WERI-Rb-1 (cell line): ENCODE results near the gene RUBCN.

ENCODE experiments used
- DNase-seq: peaks from one replicate; pipeline ENCODE4 v3.0.0-alpha.2; 2020
- H3K27ac ChIP-seq: fragments of 250-450 bp; sonication (Bioruptor Pico); 2 replicates; pipeline ENCODE4 v1.5.1; 2020; ENCODE audit warnings: mild to moderate bottlenecking, moderate library complexity
- H3K27me3 ChIP-seq: fragments of 250-450 bp; sonication (Bioruptor Pico); 2 replicates; pipeline ENCODE4 v1.5.1; 2021; ENCODE audit warnings: mild to moderate bottlenecking, low read depth, moderate library complexity; ENCODE audit not compliant: insufficient read depth, severe bottlenecking
- H3K36me3 ChIP-seq: fragments of 250-450 bp; sonication (Bioruptor Pico); 2 replicates; pipeline ENCODE4 v1.5.1; 2020; ENCODE audit warnings: mild to moderate bottlenecking, moderate library complexity
- H3K4me3 ChIP-seq: 2 replicates; pipeline ENCODE4 v1.5.1; 2011; ENCODE audit warnings: low read depth, mild to moderate bottlenecking, control low read depth, low read length
- H3K9me3 ChIP-seq: fragments of 250-450 bp; sonication (Bioruptor Pico); 2 replicates; pipeline ENCODE4 v1.5.1; 2021; ENCODE audit warnings: mild to moderate bottlenecking, moderate library complexity; ENCODE audit not compliant: severe bottlenecking
- CTCF ChIP-seq: IDR thresholded peaks from 2 replicates; pipeline ENCODE4 v1.5.1; 2011; ENCODE audit warnings: low read depth, mild to moderate bottlenecking, control low read depth, inconsistent platforms, low read length

Gene RUBCN

GRCh38 chr3:197709135-197709534, 27.6 kb downstream of the RUBCN start:
- H3K4me3 ChIP-seq: no peak overlapping the region
- no peak for DNase-seq
- H3K36me3 ChIP-seq: no peaks in the 10 kb centered on the region
- no peak overlapping the region for H3K27ac ChIP-seq
- TF ChIP-seq CTCF: no peak
- no peaks in the 10 kb centered on the region for H3K9me3 ChIP-seq
- no peaks in the 10 kb centered on the region for H3K27me3 ChIP-seq

GRCh38 chr3:197706658-197707057, 30.0 kb downstream of the RUBCN start:
- no peak for TF ChIP-seq CTCF
- Histone ChIP-seq H3K9me3 (no peaks in the 10 kb centered on the region), H3K27me3 (no peaks in the 10 kb centered on the region), H3K27ac (no peak overlapping the region), H3K36me3 (no peaks in the 10 kb centered on the region), H3K4me3 (no peak overlapping the region)
- DNase-seq: no peak

- Histone ChIP-seq H3K36me3 (0 out of 2 replicates have a peak, but pooled peaks cover 4% of the 10 kb centered on the region), H3K27ac (no peak overlapping the region), H3K27me3 (no peaks in the 10 kb centered on the region), H3K9me3 (no peaks in the 10 kb centered on the region), H3K4me3 (no peak overlapping the region)
- TF ChIP-seq CTCF: no peak
- DNase-seq: no peak
These were observed 34.9 kb downstream of the RUBCN start for GRCh38 chr3:197701841-197702240.

- H3K27me3 ChIP-seq: no peaks in the 10 kb centered on the region
- H3K36me3 ChIP-seq: 0 out of 2 replicates have a peak, but pooled peaks cover 4% of the 10 kb centered on the region
- no peaks in the 10 kb centered on the region for H3K9me3 ChIP-seq
- no peak overlapping the region for H3K27ac ChIP-seq
- no peak overlapping the region for H3K4me3 ChIP-seq
- DNase-seq: no peak
- TF ChIP-seq CTCF: no peak
These were observed 36.6 kb downstream of the RUBCN start for GRCh38 chr3:197700095-197700494.

- no peak overlapping the region for H3K27ac ChIP-seq
- H3K4me3 ChIP-seq: no peak overlapping the region
- TF ChIP-seq CTCF: no peak
- no peak for DNase-seq
- H3K9me3 ChIP-seq: no peaks in the 10 kb centered on the region
- 0 out of 2 replicates have a peak, but pooled peaks cover 8% of the 10 kb centered on the region for H3K36me3 ChIP-seq
- no peaks in the 10 kb centered on the region for H3K27me3 ChIP-seq
These were observed 39.3 kb downstream of the RUBCN start for GRCh38 chr3:197697355-197697754.

- Histone ChIP-seq H3K9me3 (no peaks in the 10 kb centered on the region), H3K27ac (no peak overlapping the region), H3K36me3 (0 out of 2 replicates have a peak, but pooled peaks cover 4% of the 10 kb centered on the region), H3K27me3 (no peaks in the 10 kb centered on the region), H3K4me3 (no peak overlapping the region)
- no peak for TF ChIP-seq CTCF
- DNase-seq: no peak
These were observed 42.5 kb downstream of the RUBCN start for GRCh38 chr3:197694251-197694650.
